GM18498 (cell line): ENCODE measurements around the gene GNAI1.

Experiments
- ATAC-seq: cut with Tn5 transposase; IDR thresholded peaks from one replicate; pipeline ENCODE4 v1.9.1; 2021; ENCODE audit warnings: mild to moderate bottlenecking, moderate library complexity; ENCODE audit not compliant: unreplicated experiment

GNAI1 gene

GRCh38 chr7:80134536-80135308 lies at the start of gene GNAI1:
TSS of gene GNAI1 (plus strand) at chr7:80134831. CDS start at chr7:80135161, 330 bp downstream.
- peak; percentile 56 for ATAC-seq

GRCh38 chr7:80087051-80087770 lies 47.4 kb upstream of the GNAI1 start:
- ATAC-seq, result no peak

- ATAC-seq, result no peak
Observed at GRCh38 chr7:80087771-80088170, 46.9 kb upstream of the GNAI1 start.

GRCh38 chr7:80088705-80089104 lies 45.9 kb upstream of the GNAI1 start:
- ATAC-seq, result no peak

GRCh38 chr7:80089366-80089765 lies 45.3 kb upstream of the GNAI1 start:
- ATAC-seq, result no peak

GRCh38 chr7:80093349-80093748 lies 41.3 kb upstream of the GNAI1 start:
- no peak for ATAC-seq

GRCh38 chr7:80095545-80095944 lies 39.1 kb upstream of the GNAI1 start:
- no peak for ATAC-seq

GRCh38 chr7:80097756-80098155 lies 36.9 kb upstream of the GNAI1 start:
- ATAC-seq, result no peak

- ATAC-seq, result no peak
Observed at GRCh38 chr7:80098795-80099194, 35.8 kb upstream of the GNAI1 start.

- no peak for ATAC-seq
Observed at GRCh38 chr7:80100254-80100653, 34.4 kb upstream of the GNAI1 start.

- ATAC-seq, result no peak
Observed at GRCh38 chr7:80105701-80106408, 28.8 kb upstream of the GNAI1 start.

GRCh38 chr7:80106498-80107113 lies 28.0 kb upstream of the GNAI1 start:
- no peak for ATAC-seq

GRCh38 chr7:80107278-80107677 lies 27.4 kb upstream of the GNAI1 start:
- no peak for ATAC-seq

- no peak for ATAC-seq
Observed at GRCh38 chr7:80110376-80110775, 24.3 kb upstream of the GNAI1 start.

GRCh38 chr7:80114159-80114558 lies 20.5 kb upstream of the GNAI1 start:
- no peak for ATAC-seq

- no peak for ATAC-seq
Observed at GRCh38 chr7:80124526-80125264, 9.9 kb upstream of the GNAI1 start.

- no peak for ATAC-seq
Observed at GRCh38 chr7:80127412-80128160, 7.0 kb upstream of the GNAI1 start.

GRCh38 chr7:80128918-80129317 lies 5.7 kb upstream of the GNAI1 start:
- no peak for ATAC-seq

- ATAC-seq, result no peak
Observed at GRCh38 chr7:80129785-80130184, 4.8 kb upstream of the GNAI1 start.
